Activated CD8-positive, alpha-beta memory T cell treated with anti-CD3 and anti-CD28 coated beads, Interleukin-2, amount 50 U/mL, for 24 hours (primary cell): ENCODE measurements around the gene PHYHD1.

ENCODE experiments used
- DNase-seq: peaks from one replicate; pipeline ENCODE4 v3.0.0-alpha.2; 2020; ENCODE audit errors: extremely low read depth

PHYHD1 gene

GRCh38 chr9:128920381-128921058 lies at the start of gene PHYHD1:
PHYHD1 (plus strand) TSS chr9:128920982; CDS start chr9:128922324, 1,342 bp downstream.
- DNase-seq, result no peak

GRCh38 chr9:128877852-128878251 lies 42.9 kb upstream of the PHYHD1 start:
- no peak for DNase-seq

DNA sequence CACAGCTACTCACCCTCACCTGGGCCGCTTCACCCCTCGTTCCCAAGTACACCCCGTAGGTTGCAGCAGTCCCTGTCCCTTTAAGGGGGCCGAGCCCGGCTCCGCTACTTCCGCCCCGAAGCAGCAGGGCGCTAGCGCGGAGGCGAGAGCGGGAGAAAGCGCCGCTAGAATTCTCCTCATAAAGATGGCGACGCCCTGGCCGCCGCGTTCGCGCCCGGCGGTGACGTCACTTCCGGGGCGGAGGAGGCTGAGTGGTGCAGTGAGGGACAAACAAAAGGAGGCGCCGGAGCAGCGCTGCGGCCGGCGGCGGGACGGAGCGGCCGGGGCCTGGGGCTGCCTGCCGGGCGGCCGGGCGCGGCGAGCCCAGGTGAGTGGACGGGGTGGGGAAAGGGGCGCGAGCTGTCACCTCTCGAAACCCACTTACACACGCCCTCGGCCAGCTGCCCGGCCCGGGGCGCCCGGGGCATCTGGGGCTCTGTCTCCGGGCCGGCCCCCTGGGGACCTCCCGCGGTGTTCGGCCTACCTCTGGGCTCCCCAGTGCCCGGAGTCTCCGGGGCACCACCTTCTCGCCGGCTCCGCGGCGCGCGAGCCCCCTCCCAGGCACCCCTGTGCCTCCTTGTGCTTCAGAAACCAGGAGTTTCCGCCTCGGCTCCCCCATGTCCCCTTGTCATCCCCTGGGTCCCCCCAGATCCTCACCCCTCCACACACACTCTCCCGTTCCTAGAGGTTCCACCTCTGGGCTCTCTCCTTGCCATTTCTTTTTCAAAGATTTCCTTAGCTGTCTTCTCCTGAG lies 38.7 kb upstream of the PHYHD1 start, which contains the start of the genes KYAT1 and LRRC8A:
TSS of gene KYAT1 (minus strand) at position 67 of the 793 bp plus-strand sequence. CDS start 36,545 bp downstream, outside the sequence.
TSS of gene LRRC8A (plus strand) at position 250 of the 793 bp plus-strand sequence. CDS start 25,032 bp downstream, outside the sequence.
- peak; percentile 96 for DNase-seq

- no peak for DNase-seq
Measured at GRCh38 chr9:128882677-128883603, 37.8 kb upstream of the PHYHD1 start.

- no peak for DNase-seq
Measured at GRCh38 chr9:128884164-128884563, 36.6 kb upstream of the PHYHD1 start.

GRCh38 chr9:128885376-128885775 lies 35.4 kb upstream of the PHYHD1 start:
- no peak for DNase-seq

GRCh38 chr9:128885798-128886197 lies 35.0 kb upstream of the PHYHD1 start:
- DNase-seq, result no peak

GRCh38 chr9:128886211-128886891 lies 34.4 kb upstream of the PHYHD1 start:
- DNase-seq, result no peak

DNA sequence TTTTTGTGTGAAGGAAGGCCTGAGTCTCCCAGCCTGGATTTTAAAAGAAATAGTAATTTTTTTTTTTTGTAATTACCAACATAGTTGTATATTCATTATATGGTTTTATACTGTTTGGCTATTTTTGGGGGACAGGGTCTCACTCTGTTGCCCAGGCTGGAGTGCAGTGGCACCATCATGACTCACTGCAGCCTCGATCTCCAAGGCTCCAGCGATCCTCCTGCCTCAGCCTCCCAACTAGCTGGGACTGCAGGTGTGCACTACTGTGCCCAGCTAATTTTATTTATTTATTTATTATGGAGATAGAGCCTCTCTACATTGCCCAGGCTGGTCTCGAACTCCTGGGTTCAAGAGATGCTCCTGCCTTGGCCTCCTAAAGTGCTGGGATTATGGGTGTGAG lies 33.7 kb upstream of the PHYHD1 start:
- no peak for DNase-seq

- DNase-seq, result no peak
Measured at GRCh38 chr9:128887914-128888350, 32.9 kb upstream of the PHYHD1 start.

DNA sequence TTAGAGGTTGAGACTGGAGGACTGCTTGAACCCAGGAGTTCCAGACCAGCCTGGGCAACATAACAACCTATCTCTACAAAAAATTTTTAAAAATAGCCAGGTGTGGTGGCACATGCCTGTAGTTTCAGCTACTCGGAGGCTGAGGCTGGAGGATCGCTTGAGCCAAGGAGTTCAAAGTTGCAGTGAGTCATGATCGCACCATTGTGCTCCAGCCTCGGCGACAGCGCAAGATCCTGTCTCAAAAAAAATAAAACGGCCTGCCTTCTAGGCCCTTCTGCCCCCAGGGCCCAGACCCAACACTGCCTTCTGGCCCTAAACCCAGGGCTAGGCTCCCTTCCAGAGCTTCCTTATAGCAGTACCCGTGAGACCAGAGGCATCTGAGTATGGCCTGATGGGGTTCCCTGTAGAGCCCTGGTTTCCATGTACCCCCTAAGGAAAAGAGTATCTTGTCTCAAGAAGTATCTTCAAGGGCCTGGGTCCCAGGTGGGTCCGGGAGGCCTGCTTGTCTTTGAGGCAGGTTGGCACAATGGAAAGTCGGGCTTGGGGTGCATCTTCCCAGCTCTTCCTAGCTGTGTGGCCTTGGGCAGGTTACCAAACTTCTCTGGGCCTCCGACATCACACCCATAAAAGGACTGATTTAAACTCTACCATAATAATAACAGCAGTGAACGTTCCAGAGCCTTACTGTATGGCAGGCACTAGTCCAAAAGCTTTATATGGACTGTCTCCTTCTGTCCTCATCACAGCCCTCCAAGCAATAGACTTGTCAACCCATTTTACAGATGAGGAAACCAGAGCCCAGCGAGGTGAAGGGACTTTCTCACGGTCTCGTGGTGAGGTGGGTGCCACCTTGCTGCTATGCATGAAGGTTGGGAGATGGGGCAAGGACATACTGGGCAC lies 29.2 kb upstream of the PHYHD1 start:
- no peak for DNase-seq

- no peak for DNase-seq
Measured at GRCh38 chr9:128892221-128892921, 28.4 kb upstream of the PHYHD1 start.

DNA sequence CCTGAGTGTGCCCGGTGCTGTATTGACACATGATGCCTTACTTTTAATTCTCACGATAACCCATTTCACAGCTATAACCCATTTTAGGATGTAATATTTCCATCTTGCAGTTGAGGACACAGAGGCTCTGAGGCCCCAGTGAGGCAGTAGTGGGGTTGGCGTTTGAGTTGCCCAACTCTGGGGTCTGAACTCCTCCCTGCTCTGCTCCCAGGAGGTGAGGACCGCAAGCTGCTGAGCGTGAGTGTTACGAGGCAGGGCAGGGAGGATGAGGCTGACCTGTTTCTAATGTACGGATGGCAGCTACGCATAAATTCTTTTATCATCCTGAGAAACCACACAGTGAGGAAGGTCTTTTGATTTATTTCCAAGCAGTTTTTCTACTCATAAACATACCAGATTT lies 27.4 kb upstream of the PHYHD1 start:
- no peak for DNase-seq

DNA sequence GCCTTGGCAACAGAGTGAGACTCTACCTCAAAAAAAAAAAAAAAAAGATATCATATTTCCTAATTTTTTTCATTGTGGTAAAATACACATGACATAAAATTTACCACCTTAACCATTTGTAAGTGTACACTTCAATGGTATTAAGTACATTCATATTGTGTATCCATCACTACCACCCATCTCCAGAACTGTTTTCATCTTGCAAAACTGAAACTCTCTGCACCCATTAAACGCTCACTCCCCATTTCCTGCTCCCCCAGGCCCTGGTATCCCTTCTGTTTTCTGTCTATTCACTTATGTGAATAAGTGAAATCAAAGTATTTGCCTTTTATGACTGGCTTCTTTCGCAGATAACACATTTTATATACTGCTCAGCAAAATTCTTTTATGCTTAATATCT lies 26.0 kb upstream of the PHYHD1 start:
- no peak for DNase-seq

DNA sequence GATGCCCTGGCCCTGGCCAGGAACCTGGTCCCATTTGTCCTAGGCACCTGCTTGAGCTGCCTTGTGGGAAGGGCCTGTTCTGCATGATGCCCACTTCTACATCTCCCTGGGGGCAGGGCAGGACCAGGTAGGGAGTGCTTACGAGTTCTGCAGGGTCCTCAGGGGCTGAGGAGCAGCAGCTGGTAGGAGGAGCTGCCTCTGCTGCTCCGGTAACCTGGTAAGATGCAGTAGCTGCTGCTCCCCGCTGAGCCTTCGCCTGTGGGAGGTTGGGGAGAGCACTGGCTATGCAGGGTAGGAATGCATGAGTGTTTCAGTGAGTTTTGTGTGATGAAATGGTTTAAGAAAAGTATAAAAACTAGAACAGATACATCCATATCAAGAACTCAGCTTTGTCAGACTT lies 25.2 kb upstream of the PHYHD1 start:
- no peak for DNase-seq

GRCh38 chr9:128898382-128898781 lies 22.4 kb upstream of the PHYHD1 start:
- DNase-seq, result no peak

DNA sequence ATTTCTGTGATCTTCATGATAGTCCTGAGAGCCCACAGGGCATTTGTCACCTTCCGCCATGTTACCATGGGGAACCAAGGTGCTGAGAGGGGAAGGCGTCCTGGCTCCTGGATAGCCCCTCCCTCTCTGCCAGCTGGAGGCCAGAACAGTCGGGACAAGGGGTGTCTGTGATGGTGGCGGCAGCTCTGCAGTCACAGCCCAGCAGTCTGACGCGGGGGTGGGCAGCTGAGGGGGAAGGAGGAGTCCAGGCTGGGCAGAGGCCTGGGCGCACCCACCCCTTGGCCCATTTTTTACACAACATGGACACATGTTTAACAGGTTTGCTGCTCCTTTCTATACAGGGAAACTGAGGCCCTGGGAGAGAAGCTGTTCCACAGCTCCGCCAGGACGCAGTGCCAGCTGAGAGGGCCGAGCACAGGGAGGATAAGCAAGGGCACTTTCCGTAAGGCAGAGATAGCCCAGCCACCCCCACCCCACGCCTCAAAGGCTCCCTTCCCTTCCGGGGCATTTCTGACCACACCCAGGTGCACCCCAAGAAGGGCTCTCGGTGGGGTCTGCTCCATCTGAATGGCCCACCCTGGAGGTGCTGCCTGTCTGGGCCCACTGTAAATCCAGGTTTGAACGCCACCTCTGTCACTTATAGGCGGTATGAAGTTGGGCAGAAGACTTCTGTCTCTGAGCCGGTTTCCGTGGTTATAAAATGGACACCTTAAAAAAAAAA lies 21.8 kb upstream of the PHYHD1 start:
- DNase-seq, result no peak

- DNase-seq, result no peak
Measured at GRCh38 chr9:128899566-128900322, 21.0 kb upstream of the PHYHD1 start.
